Stimulated activated naive CD4-positive, alpha-beta T cell treated with Interleukin-2 at 50 U/mL for 16 hours (primary cell): ENCODE measurements around the gene OPN3.

ENCODE experiments used
- DNase-seq: peaks from one replicate; lab custom pipeline; 2025; lab: John Stamatoyannopoulos, UW

The OPN3 gene

DNA sequence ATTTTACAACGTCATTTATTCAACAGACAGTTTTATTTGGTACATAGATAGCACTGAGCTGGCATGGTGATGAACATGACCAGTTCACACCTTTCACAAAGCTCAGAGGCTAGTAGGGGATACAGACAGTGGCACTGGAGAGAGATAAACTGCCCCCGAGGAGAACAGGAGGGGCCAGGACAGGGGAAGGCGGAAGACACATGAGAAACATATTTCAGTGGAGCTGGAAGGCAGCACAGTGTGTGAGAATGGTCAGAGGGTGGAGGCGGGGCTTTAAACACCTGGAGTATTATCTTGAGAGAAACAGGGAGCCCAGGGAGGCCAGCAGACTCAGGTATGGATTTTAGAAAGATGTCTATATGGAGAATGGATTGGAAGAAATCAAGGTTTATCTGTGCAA lies 49.5 kb downstream of the OPN3 start:
- DNase-seq = no peak

DNA sequence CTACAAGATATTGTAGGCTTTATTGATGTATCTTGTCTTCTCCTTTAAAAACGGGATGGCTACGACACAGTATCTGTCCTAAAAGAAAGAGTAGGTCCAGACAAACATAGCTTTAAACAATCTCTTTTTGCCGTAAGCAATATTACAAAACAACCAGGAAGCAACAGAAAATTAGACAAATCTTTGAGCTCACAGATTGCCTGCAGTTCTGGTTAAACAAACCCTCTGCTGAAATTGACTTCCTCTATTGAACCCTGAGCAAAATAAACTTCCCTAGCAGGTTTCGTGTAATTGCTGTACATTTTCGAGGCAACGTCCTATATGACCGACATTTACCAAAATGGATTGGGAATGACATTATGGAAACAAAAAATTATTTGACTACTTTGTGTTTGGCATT lies 50.6 kb downstream of the OPN3 start:
- DNase-seq = no peak

DNA sequence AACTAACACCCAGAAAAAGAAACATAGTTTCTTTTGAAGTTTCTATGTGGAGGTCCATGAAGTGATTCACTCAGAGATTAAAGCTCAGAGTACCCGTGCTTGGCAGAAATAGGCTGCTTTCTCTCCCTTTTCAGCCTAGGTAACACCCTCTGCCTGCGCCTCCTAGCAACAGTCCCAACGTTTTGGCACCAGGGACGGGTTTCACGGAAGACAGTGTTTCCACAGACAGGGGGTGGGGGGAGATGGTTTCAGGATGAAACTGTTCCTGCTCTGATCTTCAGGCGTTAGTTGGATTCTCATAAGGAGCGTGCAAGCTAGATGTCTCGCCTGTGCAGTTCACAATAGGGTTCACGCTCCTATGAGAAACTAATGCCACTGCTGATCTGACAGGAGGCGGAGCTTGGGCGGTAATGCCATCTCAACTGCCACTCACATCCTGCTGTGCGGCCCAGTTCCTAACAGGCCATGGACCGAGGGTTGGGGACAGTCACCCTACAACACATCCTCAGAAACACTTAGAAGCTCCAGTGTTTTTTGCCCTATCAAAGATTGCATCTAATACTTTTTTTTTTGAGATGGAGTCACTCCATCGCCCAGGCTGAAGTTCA lies 53.2 kb downstream of the OPN3 start:
- DNase-seq = no peak

DNA sequence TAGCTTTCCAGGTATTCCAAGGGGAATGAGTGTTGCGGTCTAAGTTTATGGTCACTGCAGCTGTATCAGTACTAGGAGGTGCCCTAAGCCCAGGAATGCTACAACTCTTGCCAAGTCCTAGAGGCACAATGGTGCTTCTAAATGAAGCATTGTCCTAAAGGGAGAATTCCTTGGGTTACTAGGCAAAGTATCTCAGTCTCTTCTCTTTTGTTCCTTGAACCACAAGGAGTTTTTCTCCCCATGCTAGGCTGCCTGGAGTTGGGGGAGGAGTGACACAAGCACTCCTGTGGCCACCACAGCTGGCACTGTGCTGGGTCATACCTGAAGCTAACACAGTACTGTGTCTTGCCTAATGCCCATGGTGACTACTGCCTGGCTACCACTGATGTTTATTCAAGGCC lies 57.2 kb downstream of the OPN3 start:
- DNase-seq = no peak

DNA sequence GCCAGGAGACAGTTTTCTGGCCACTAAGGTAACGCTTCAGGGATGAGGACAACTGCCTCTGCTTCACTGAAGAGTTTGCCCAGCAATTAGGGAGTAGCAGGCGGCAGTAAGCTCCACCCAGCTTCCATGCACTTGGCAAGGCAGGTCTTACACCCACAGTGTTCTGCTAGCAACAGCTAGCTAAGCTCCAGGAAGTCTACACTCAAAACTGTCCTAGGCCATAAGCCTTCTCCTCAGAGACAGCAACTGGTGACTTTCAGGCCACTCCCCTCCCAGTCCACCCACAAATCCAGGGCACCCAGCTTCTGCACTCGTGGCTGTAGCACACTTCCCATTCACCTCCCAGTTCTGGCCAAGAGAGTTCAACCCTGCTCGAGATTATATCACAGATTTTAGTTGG lies 60.7 kb downstream of the OPN3 start:
- DNase-seq = no peak

DNA sequence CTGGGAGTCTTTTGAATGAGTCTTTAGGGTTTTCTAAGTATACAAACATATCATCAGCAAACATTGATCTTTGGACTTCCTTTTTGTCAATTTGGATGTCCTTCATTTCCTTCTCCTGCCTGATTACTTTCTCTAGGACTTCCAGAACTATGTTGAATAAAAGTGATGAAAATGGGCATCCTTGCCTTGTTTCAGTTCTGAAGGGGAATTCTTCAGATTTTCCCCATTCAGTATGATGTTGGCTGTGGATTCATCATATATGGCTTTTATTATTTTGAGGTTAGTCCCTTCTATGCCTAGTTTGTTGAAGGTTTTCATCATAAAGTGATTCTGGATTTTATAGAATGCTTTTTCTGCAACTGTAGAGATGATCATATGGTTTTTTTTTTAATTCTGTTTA lies 66.0 kb downstream of the OPN3 start:
- DNase-seq = no peak

DNA sequence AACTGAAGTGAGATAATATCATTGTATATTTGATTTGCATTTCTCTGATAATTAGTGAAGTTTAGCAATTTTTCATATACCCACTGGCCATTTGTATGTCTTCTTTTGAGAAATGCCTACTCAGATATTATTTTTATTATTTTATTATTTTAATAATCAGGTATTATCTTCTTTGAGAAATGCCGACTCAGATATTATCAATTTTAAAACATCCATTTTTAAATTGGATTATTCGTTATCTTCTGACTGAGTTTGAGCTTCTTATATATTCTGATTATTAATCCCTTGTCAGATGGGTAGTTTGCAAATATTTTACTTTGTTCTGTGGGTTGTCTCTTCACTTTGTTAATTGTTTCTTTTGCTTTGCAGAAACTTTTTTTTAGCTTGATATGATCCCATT lies 70.3 kb downstream of the OPN3 start:
- no peak for DNase-seq

DNA sequence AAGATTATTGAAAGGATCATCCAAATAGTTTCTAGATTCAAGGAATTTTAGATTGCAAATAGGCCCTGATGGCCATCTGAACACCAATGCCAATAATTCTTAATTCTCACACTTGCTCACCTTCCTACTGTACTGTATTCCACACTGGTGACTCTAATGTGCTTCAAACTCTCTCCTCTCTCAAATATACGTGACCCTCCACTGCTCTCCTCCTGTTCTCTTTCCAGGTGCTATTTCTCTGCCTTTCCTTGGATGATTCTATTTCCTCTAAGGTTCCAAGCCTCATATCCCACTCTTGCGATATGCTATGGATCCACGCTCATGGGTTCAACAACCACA lies 79.4 kb downstream of the OPN3 start:
- DNase-seq = no peak

DNA sequence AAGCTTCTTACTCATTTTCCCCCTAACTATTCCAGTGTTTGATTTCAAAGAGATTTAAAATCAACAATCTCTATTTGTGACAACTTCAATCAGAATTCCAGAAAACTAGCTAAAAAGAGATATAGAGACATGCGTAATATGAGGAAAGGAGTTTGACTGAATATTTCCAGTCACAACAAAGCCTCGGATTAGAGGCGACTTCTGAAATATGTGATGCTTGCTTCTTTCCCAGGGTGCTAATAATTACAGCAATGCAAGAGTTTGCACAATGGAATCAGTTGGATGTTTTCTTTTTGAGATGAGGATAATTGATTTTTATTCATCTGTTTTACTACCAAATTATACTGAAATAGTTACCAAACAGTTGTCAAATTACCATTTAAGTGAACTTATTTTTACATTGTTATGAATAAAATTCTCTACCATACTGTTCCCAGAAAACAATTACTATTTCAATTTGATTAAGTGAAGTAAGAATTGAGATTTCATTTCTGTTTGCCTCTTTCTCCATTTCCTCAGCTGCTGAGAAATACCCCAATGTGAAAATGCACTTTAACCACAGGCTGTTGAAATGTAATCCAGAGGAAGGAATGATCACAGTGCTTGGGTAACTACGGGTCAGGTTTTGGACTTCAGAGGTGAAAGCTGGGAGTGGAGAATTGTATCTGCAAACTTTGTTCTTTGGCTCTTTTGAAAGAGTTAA lies 79.9 kb downstream of the OPN3 start:
- DNase-seq = no peak

DNA sequence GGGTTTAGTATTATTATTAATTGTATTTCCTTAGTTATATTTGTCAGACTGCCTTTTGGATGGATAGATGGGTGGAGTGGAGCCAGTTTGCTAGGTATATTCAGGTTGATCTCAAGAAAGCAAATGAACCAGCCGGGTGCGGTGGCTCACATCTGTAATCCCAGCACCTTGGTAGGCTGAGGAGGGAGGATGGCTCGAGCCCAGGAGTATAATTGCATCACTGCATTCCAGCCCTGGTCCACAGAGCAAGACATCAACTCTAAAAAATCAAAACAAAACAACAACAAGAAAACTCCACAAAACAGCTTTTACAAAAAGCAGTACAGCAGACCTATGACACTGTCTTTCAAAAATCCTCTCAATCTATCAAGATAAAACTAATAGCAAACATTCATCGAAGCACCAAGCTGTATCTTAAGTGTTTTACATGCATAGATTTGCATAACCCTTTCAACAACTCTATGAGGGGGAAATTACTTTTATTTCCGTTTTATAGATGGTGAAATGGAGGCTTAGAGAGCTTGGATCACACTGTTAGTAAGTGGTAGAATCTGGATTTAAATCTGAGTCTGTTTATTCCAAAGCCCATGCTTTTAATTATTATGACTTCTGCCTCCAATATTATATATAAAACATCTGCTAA lies 82.5 kb downstream of the OPN3 start:
- no peak for DNase-seq

DNA sequence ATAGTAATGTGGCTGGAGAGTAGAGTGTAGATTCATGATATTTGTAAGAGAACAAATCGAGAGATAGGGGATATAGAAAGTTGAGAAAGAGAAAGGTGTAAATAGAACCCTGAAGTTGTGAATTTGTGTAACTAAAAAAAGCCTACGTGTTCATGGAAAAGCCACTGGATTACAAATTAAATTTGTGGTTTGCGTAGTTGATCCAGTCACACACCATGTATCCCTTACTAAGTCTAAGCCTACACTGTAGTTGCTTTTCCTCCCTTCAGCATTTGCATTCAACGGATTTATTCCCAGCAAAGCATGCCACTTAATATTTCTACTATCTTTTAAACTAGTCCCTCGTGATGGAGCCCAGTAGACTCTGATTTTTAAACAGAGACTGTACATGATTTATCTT lies 83.1 kb downstream of the OPN3 start:
- DNase-seq = no peak

DNA sequence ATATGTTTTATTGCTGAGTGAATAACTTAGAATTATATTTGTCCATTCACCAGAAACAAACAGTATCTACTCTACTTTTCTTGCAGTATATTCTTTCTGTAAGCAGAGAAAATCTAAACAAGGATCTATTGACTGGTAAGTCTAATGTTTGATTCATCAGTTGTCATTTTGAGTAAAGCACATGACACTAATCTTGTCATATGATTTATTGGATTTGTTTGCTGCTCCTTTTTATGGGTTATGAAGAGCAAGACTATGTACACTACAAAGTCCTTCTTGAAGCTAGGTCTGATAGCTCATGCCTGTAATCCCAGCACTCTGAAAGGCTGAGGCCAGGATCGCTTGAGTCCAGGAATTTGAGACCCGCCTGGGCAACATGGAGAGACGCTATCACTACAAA lies 84.6 kb downstream of the OPN3 start:
- no peak for DNase-seq

DNA sequence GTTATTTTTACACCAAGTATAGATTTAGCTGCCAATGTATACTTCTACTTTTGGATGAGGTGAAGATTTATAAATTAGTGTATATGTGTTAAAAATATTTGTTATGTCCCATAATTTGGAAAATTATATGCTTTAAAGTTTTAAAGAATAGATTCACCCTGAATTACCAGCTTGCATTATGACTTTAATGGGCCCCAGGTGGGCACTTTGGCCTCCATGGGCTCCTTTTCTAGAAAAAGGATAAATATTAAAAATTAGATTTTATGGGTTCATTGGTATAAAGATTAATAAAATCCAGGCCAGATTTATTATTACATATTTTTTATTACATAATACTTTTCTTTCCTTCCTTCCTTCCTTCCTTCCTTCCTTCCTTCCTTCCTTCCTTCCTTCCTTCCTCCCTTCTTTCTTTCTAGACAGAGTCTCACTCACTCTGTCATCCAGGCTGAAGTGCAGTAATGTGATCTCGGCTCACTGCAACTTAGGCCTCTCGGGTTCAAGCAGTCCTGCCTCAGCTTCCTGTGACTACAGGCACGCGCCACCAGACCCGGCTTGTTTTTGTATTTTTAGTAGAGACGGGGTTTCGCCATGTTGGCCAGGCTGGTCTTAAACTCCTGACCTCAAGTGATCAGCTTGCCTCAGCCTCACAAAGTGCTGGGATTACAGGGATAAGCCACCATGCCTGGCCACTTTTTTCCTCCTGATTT lies 86.1 kb downstream of the OPN3 start:
- DNase-seq = no peak

DNA sequence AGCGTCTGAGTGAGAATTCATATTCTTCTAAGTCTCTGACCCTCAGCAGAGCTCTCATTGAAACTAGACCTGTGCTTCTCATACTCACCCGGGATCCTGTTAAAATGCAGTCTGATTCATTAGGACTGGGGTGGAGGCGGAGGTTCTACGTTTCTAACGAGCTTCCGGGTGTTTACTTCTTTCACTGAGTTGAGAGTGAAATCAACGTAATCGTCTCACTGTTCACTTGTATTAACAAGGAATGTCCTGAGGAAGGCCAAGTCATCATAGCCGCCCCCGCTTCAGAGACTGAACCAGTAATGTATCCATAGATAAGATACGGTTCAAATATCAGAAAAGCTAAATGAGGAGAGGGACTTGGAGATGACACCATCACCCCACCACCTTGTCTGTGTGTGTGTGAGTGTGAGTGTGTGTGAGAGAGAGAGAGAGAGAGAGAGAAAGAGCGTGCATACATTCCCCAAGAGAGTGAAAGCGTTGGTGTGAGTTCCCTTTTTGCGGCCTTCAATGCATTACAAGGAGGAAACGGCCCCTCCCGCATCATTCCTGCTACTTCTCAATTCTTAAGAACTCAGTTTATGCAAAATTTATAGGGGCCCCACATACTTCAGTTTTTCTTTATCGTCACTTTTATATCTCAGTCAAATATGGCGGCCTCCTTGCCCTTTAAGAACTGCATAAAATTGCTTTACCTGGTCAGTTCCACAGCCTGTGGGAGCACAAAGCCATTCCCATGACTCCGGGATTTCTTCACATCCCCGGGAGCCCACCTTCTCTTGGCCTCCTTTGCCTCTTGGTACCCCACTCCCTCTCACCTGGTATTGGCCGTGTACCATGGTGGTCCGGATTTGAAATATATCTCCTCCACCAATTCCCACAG lies 88.2 kb downstream of the OPN3 start:
- peak; percentile 35 for DNase-seq

DNA sequence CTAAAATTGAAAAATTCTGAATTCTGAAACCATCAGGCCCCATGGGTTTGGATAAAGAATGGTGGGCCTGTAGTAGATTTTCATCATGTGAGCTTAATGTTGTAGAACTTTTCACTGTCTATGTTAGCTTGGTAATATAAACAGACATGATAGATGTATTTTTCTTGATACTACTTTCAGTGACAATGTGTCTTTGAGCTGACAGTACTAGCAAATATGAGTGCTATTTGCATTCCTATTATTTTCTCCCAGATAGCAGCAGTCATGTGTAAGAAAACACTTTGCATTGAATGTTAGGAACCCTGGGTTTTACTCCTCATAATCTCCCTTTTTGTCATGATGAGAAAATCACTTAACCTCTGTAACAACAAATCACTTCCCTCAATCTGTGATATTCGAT lies 89.9 kb downstream of the OPN3 start:
- DNase-seq = no peak

DNA sequence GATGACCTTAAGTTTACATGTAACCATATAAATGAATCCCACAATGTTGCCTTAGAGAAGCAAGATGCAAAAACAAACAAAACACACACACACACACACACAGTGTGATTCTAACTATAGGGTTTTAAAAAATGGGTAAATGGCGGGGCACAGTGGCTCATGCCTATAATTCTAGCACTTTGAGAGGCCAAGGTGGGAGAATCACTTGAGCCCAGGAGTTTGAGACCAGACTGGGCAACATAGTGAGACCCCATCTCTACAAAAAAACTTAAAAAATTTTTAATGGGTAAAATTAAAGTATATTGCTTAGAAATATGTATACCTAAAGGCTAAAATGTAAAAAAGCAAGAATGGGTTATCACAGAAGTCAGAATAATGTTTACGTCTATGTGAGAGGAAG lies 92.2 kb downstream of the OPN3 start:
- no peak for DNase-seq
